HG03159 (cell line): ENCODE measurements around the gene NDUFA1.
"Not testable (repeated sequence)": the region's sequence is repeated elsewhere in the genome, so short reads cannot be mapped to it uniquely, and the experiment has no call there.

ENCODE experiments used
- ATAC-seq: cut with Tn5 transposase; IDR thresholded peaks from one replicate; pipeline ENCODE4 v1.9.1; 2021; ENCODE audit warnings: mild to moderate bottlenecking, moderate library complexity; ENCODE audit not compliant: unreplicated experiment

Gene NDUFA1

GRCh38 chrX:119899125-119899524 is 27.5 kb downstream of the NDUFA1 start:
- no peak for ATAC-seq

DNA sequence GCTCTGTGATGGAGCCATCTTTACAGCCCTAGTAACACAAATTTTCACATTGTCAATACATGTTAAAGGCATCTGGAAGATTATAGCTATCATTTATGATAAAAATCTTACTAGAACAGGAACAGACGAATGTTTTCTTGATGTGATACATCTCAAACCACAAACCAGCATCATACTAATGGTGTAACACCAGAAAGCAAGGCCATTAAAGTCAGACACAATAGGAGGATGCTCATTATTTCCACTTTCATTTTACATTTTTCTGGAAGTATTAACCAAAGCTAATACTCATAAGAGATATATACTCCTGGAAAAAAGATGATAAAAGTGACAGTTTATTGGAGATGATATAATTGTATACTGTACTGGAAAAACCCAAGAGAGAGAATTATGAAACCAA is 29.3 kb downstream of the NDUFA1 start:
- no peak for ATAC-seq

GRCh38 chrX:119916310-119916709 is 44.7 kb downstream of the NDUFA1 start:
- ATAC-seq: no peak

GRCh38 chrX:119917877-119918276 is 46.2 kb downstream of the NDUFA1 start:
- no peak for ATAC-seq

DNA sequence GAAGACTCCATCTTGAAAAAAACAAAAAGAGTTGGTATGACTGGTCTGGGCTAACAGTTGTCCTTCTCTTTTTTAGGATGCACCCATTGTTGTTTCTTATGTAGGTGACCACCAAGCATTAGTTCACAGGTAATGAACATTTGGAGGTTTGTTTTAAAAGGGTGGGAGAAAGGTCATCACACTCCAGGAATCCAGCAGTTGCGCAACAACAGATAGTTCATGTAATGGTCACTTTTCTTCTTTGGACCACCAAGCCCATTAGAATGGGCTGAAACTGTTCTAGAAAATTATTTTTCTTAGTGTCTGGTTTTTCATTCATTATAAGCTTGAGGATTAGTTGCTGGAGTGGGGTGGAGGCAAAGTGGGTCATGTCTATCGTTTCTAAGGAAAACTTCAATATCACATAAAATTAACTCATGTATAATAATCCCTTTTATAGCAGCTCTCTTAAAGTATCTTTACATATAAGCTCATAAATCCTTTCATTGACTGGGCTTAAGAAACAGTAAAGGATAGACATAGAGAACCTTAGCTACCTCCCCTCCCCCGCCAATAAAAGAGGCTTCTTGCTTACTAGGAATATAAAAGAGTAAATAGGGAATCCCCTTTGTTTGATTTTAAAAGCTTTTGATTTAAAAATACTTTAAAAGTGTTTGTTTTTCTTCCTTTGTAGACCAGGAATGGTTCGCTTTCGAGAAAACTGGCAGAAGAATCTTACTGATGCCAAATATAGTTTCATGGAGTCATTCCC is 48.4 kb downstream of the NDUFA1 start:
- ATAC-seq: no peak

DNA sequence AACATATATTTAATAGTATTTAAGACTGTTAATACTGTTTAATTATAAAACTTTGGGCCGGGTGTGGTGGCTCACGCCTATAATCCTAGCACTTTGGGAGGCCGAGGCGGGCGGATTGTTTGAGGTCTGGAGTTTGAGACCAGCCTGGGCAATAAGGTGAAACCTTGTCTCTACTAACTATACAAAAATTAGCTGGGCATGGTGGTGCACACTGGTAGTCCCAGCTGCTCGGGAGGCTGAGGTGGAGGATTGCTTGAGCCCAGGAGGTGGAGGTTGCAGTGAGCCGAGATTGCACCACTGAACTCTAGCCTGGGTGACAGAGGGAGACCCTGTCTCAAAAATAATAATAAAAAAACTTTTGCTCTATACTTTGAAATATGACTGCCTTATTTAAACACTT is 50.8 kb downstream of the NDUFA1 start:
- ATAC-seq: not testable (repeated sequence)
